Measurements from ENCODE around the gene XPNPEP2. TPM values are rescaled to one million over a fixed set of nuclear protein-coding genes. Genes with fewer than 3 reads are reported as not detected.

The XPNPEP2 gene
- total RNA-seq, 2 donors from 2014 or later: 2.7 to 4.2 TPM

DNA sequence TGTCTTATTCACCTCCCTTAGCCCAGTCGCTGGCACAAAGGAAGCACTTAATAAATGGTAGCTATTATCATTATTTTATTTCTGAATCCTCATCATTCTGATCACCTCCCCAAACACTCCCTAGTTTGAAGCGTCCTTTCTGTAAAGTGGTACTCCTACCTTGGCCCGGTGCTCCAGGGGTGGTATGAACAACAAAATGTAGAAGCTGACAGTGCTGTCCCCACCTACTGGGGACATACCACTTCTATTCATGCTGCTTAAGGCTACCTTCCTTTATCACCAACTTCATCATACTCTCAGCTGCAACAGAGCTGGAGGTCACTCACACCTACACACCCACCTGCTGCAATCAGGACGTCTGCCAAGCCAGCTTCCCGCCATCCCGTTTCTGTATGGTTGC lies 43.2 kb upstream of the XPNPEP2 start:
- TF ChIP-seq, protein P1, sequence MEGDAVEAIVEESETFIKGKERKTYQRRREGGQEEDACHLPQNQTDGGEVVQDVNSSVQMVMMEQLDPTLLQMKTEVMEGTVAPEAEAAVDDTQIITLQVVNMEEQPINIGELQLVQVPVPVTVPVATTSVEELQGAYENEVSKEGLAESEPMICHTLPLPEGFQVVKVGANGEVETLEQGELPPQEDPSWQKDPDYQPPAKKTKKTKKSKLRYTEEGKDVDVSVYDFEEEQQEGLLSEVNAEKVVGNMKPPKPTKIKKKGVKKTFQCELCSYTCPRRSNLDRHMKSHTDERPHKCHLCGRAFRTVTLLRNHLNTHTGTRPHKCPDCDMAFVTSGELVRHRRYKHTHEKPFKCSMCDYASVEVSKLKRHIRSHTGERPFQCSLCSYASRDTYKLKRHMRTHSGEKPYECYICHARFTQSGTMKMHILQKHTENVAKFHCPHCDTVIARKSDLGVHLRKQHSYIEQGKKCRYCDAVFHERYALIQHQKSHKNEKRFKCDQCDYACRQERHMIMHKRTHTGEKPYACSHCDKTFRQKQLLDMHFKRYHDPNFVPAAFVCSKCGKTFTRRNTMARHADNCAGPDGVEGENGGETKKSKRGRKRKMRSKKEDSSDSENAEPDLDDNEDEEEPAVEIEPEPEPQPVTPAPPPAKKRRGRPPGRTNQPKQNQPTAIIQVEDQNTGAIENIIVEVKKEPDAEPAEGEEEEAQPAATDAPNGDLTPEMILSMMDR (IDR thresholded peaks at IDR 0.05): no peak
- peaks cover 0 to 1% of the 10 kb centered on the region in 2 donors for H3K4me1 ChIP-seq (ENCODE audit: control insufficient read depth in 1 of 2, low read depth in 2 of 2)
- H3K27ac ChIP-seq: no peak overlapping the region
- DNase-seq (ENCODE audit: low spot score) (no peak), ATAC-seq (ENCODE audit: insufficient number of reproducible peaks, low FRiP score, low read depth) (no peak)
- no peaks in the 10 kb centered on the region for H3K27me3 ChIP-seq (replicated peaks; ENCODE audit: insufficient read depth)
- no peaks in the 10 kb centered on the region for H3K36me3 ChIP-seq
- H3K4me3 ChIP-seq: no peak overlapping the region
- no peaks in the 10 kb centered on the region for H3K9me3 ChIP-seq

DNA sequence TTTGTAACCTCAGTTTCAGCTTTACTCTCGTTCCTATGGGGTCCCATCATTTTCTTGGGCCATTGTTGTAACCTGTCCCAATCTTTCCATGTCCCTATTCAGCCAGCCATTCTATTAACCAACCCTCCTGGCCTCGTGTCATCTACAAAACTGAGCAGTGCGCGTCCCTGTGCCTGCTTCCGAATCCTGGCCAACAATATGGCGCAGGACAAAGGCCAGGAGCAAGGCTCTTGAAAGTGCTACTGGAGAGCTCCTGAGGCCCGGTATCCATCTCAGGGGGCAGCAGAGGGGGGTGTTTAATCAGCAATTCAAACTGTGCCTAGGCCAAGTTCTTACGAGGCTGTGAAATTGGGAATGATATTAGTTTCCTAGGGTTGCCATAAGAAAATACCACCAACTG lies 42.8 kb upstream of the XPNPEP2 start:
- TF ChIP-seq, protein P1 (IDR thresholded peaks at IDR 0.05): no peak

DNA sequence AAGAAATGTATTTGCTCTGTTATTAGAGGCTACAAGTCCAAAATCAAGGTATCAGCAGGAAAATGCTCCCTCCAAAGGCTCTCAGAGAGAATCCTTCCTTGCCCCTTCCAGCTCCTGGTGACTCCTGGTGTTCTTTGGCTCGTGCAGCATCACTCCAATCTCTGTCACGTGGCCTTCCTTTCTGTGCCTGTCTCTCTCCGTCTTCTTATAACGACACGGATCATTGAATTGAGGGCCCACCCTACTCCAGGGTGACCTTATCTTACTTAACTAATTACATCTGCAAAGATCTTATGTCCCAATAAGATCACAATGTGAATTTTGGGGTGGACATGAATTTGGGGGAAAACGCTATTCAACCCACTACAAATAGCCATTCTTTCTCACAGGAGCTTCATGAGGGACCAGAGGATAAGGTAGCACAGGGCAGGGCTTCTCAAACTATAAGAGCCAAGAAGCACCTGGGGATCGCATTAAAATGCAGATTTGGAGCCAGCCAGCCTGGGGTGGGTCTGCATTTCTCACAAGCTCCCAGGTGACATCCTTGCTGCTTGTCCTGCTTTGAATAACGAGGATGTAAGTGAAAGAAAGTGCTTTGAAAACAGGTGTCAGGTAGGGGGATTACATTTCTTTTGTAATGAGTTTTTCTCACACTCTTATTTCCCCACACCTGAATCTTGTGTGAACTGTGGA lies 42.2 kb upstream of the XPNPEP2 start:
- Histone ChIP-seq H3K9me3 (no peaks in the 10 kb centered on the region), H3K36me3 (no peaks in the 10 kb centered on the region), H3K27me3 (replicated peaks; ENCODE audit: insufficient read depth) (no peaks in the 10 kb centered on the region), H3K4me1 (ENCODE audit: control insufficient read depth in 1 of 2, low read depth in 2 of 2) (peaks cover 0 to 11% of the 10 kb centered on the region in 2 donors), H3K27ac (no peak overlapping the region), H3K4me3 (no peak overlapping the region)
- TF ChIP-seq, protein P1 (IDR thresholded peaks at IDR 0.05): no peak
- DNase-seq (ENCODE audit: low spot score): no peak
- ATAC-seq (ENCODE audit: insufficient number of reproducible peaks, low FRiP score, low read depth): no peak

More for the DNA sequence above, 42.8 kb upstream of the XPNPEP2 start:
- Histone ChIP-seq H3K36me3 (no peaks in the 10 kb centered on the region), H3K9me3 (no peaks in the 10 kb centered on the region), H3K4me1 (ENCODE audit: control insufficient read depth in 1 of 2, low read depth in 2 of 2) (peaks cover 0 to 5% of the 10 kb centered on the region in 2 donors), H3K27ac (no peak overlapping the region), H3K27me3 (replicated peaks; ENCODE audit: insufficient read depth) (no peaks in the 10 kb centered on the region), H3K4me3 (no peak overlapping the region)
- DNase-seq (ENCODE audit: low spot score) (no peak), ATAC-seq (ENCODE audit: insufficient number of reproducible peaks, low FRiP score, low read depth) (no peak)

DNA sequence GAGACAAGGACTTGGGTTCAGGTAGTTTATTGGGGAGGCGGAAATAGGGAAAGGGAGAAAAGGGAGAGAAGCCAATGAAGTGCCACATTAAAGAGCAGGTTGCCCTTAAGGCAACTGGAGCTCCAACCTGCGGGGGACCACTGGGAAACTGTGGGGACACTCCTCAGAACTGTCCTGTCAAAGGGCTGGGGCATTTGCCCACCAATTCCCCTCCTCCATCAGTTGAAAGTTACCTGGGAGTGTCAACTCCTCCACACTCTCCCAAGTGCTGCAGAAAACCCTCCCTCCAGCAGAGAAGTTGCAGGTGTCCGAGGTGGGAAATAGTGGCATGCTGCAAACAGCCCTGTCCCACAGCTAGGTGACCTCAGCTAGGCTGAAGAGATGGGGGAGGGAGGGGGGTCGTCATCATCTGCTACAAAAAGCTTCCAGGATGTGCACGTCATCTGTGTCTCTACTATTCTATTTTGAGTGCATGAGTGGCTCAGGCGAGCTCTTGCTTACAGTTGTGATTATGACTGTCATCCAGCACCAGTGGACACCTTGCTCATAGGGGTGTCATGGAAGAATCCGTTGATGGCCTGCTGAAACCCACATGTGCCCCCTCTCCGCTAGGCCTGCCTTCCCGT lies 41.5 kb upstream of the XPNPEP2 start:
- Histone ChIP-seq H3K4me3 (no peak overlapping the region), H3K36me3 (no peaks in the 10 kb centered on the region), H3K27ac (no peak overlapping the region), H3K9me3 (no peaks in the 10 kb centered on the region), H3K4me1 (ENCODE audit: control insufficient read depth in 1 of 2, low read depth in 2 of 2) (peaks cover 0 to 11% of the 10 kb centered on the region in 2 donors), H3K27me3 (replicated peaks; ENCODE audit: insufficient read depth) (no peaks in the 10 kb centered on the region)
- DNase-seq (ENCODE audit: low spot score) (no peak), ATAC-seq (ENCODE audit: insufficient number of reproducible peaks, low FRiP score, low read depth) (no peak)
- TF ChIP-seq, protein P1 (IDR thresholded peaks at IDR 0.05): no peak

DNA sequence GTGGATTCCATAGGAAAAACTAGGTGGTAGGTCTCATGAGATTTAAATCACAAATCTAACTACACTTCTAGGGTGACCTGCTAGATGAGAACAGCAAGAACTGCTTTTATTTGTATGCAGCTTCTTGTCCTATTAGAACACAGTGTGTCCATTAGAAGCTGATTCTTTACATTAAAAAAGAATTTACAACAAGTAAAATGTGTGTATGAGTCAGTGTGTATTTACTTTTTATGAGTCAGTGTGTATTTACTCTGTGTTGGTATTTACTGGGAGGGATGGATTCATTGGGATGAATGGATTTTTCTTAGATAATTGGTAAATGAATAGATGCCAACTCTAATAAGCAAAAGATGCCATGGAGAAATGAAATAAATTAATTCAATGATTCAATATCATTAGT lies 40.6 kb upstream of the XPNPEP2 start:
- TF ChIP-seq, protein P1 (IDR thresholded peaks at IDR 0.05): no peak
- H3K27ac ChIP-seq: no peak overlapping the region
- H3K4me3 ChIP-seq: no peak overlapping the region
- H3K4me1 ChIP-seq (ENCODE audit: control insufficient read depth in 1 of 2, low read depth in 2 of 2): peaks cover 0 to 11% of the 10 kb centered on the region in 2 donors
- H3K9me3 ChIP-seq: no peaks in the 10 kb centered on the region
- no peaks in the 10 kb centered on the region for H3K36me3 ChIP-seq
- no peaks in the 10 kb centered on the region for H3K27me3 ChIP-seq (replicated peaks; ENCODE audit: insufficient read depth)
- ATAC-seq (ENCODE audit: insufficient number of reproducible peaks, low FRiP score, low read depth) (no peak), DNase-seq (ENCODE audit: low spot score) (no peak)
